IMR-90 (cell line): ENCODE data around the gene MPPED2. TPM values are rescaled to one million over a fixed set of nuclear protein-coding genes. Genes with fewer than 3 reads are reported as not detected.

ENCODE experiments used
- ATAC-seq: fragments of 200-7000 bp; cut with Tn5 transposase; 2 replicates; pipeline ENCODE4 v1.9.1; 2020; ENCODE audit warnings: low read depth, mild to moderate bottlenecking, moderate library complexity
- BruUV-seq: library from RNA; stranded (reverse); fragments of 400-500 nt; replicated peaks from 2 replicates; lab custom pipeline; 2021; lab: Mats Ljungman, UMichigan
- CTCF ChIA-PET: fragments of 300-600 bp; formaldehyde crosslinking; extraction: SDS; loops from one replicate; lab custom pipeline; 2021; ENCODE audit warnings: antibody characterized with exemption; lab: Yijun Ruan, JAX
- POLR2A ChIA-PET: fragments of 300-600 bp; sonication (Branson Sonifier 250); formaldehyde crosslinking; loops from one replicate; lab custom pipeline; 2022; ENCODE audit warnings: antibody characterized with exemption; ENCODE audit not compliant: unreplicated experiment; lab: Charles Lee
- DNase-seq: peaks from one replicate; pipeline ENCODE4 v3.0.0; 2013
- H2AFZ ChIP-seq: replicated peaks from 2 replicates; pipeline ENCODE3; 2013; ENCODE audit warnings: low read length, mild to moderate bottlenecking; ENCODE audit not compliant: poor library complexity
- H2AK5ac ChIP-seq: 2 replicates; pipeline ENCODE4 v1.6.1; 2013; ENCODE audit warnings: low read depth, low read length, inconsistent platforms
- H2AK9ac ChIP-seq: replicated peaks from 2 replicates; pipeline ENCODE3; 2013; ENCODE audit warnings: mild to moderate bottlenecking, low read depth, low read length, moderate library complexity; ENCODE audit not compliant: poor library complexity
- H2BK120ac ChIP-seq: 2 replicates; pipeline ENCODE4 v1.6.1; 2013; ENCODE audit warnings: low read depth, low read length, inconsistent platforms
- H2BK15ac ChIP-seq: 3 replicates; pipeline ENCODE4 v1.6.1; 2013; ENCODE audit warnings: low read depth, low read length, inconsistent platforms
- H2BK20ac ChIP-seq: 2 replicates; pipeline ENCODE4 v1.6.1; 2013; ENCODE audit warnings: low read depth, mild to moderate bottlenecking, inconsistent platforms, low read length, moderate library complexity
- H2BK5ac ChIP-seq: 2 replicates; pipeline ENCODE4 v1.6.1; 2013; ENCODE audit warnings: mild to moderate bottlenecking, low read depth, low read length, inconsistent platforms; ENCODE audit not compliant: poor library complexity, severe bottlenecking
- H3K14ac ChIP-seq: replicated peaks from 2 replicates; pipeline ENCODE4 v1.6.1; 2013; ENCODE audit warnings: low read depth, low read length, inconsistent platforms
- H3K18ac ChIP-seq: 2 replicates; pipeline ENCODE4 v1.6.1; 2013; ENCODE audit warnings: low read depth, low read length, control low read depth
- H3K23ac ChIP-seq: 2 replicates; pipeline ENCODE4 v1.6.1; 2013; ENCODE audit warnings: low read depth, low read length, inconsistent platforms
- H3K27ac ChIP-seq: 2 replicates; pipeline ENCODE4 v1.5.1; 2013; ENCODE audit warnings: mild to moderate bottlenecking, control low read depth, low read length; ENCODE audit not compliant: insufficient read depth
- H3K27me3 ChIP-seq: 2 replicates; pipeline ENCODE4 v1.6.1; 2013; ENCODE audit warnings: low read length; ENCODE audit not compliant: control insufficient read depth, insufficient read depth
- H3K36me3 ChIP-seq: 2 replicates; pipeline ENCODE4 v1.6.1; 2013; ENCODE audit warnings: low read length, mixed read lengths; ENCODE audit not compliant: control insufficient read depth, insufficient read depth
- H3K4ac ChIP-seq: 2 replicates; pipeline ENCODE4 v1.6.1; 2013; ENCODE audit warnings: low read depth, low read length, inconsistent platforms
- H3K4me1 ChIP-seq: 2 replicates; pipeline ENCODE4 v1.6.1; 2013; ENCODE audit warnings: low read length, mixed read lengths; ENCODE audit not compliant: control insufficient read depth, insufficient read depth
- H3K4me2 ChIP-seq: 2 replicates; pipeline ENCODE4 v1.6.1; 2013; ENCODE audit warnings: low read depth, mild to moderate bottlenecking, control low read depth, low read length, moderate library complexity
- H3K4me3 ChIP-seq: 2 replicates; pipeline ENCODE4 v1.5.1; 2013; ENCODE audit warnings: low read depth, mild to moderate bottlenecking, control low read depth, low read length, moderate library complexity; ENCODE audit not compliant: insufficient read depth
- H3K56ac ChIP-seq: 2 replicates; pipeline ENCODE4 v1.6.1; 2013; ENCODE audit warnings: low read length, inconsistent platforms; ENCODE audit not compliant: insufficient read depth; ENCODE audit errors: extremely low read depth
- H3K79me1 ChIP-seq, 2 experiments: 2 replicates each; pipeline ENCODE4 v1.6.1; 2013; ENCODE audit warnings: low read length in 2 of 2, inconsistent platforms in 1 of 2, low read depth in 1 of 2
- H3K9ac ChIP-seq: 2 replicates; pipeline ENCODE4 v1.6.1; 2013; ENCODE audit warnings: low read depth, low read length, control low read depth
- H3K9me1 ChIP-seq: 2 replicates; pipeline ENCODE4 v1.6.1; 2013; ENCODE audit warnings: low read length, inconsistent platforms; ENCODE audit not compliant: insufficient read depth
- H3K9me3 ChIP-seq: 2 replicates; pipeline ENCODE4 v1.6.1; 2013; ENCODE audit warnings: low read length; ENCODE audit not compliant: control insufficient read depth, insufficient read depth
- H4K20me1 ChIP-seq: 2 replicates; pipeline ENCODE4 v1.6.1; 2013; ENCODE audit warnings: low read length, inconsistent platforms; ENCODE audit not compliant: insufficient read depth
- H4K5ac ChIP-seq: 2 replicates; pipeline ENCODE4 v1.6.1; 2013; ENCODE audit warnings: mild to moderate bottlenecking, low read depth, low read length, control low read depth
- H4K8ac ChIP-seq, 2 experiments: 2 replicates each; pipeline ENCODE4 v1.6.1; 2013; ENCODE audit warnings: low read depth in 2 of 2, low read length in 2 of 2, control low read depth in 1 of 2, inconsistent platforms in 1 of 2
- H4K91ac ChIP-seq: 2 replicates; pipeline ENCODE4 v1.6.1; 2013; ENCODE audit warnings: low read depth, low read length, inconsistent platforms; ENCODE audit not compliant: insufficient read depth
- BHLHE40 ChIP-seq: fragments of 150-350 bp; IDR thresholded peaks from 2 replicates; pipeline ENCODE4 v1.6.1; 2016; ENCODE audit warnings: mild to moderate bottlenecking, low read depth, low read length
- CEBPB ChIP-seq: IDR thresholded peaks from 2 replicates; pipeline ENCODE4 v1.6.1; 2012; ENCODE audit warnings: low read depth, low read length, improper control_type of control experiment
- CHD1 ChIP-seq: IDR thresholded peaks from 2 replicates; pipeline ENCODE4 v1.6.1; 2012; ENCODE audit warnings: low read depth, low read length, improper control_type of control experiment
- CTCF ChIP-seq: conservative IDR thresholded peaks from 2 replicates; pipeline ENCODE4 v1.5.1; 2012; ENCODE audit warnings: mild to moderate bottlenecking, low read depth, low read length, improper control_type of control experiment
- ELK1 ChIP-seq: fragments of 150-350 bp; IDR thresholded peaks from 2 replicates; pipeline ENCODE4 v1.6.1; 2016; ENCODE audit warnings: low read depth, mild to moderate bottlenecking, low read length, moderate library complexity, borderline replicate concordance
- FOS ChIP-seq: fragments of 150-350 bp; IDR thresholded peaks from 2 replicates; pipeline ENCODE4 v1.6.1; 2016; ENCODE audit warnings: low read depth, low read length
- MAFK ChIP-seq: IDR thresholded peaks from 2 replicates; pipeline ENCODE4 v1.6.1; 2012; ENCODE audit warnings: low read depth, low read length, improper control_type of control experiment
- MAZ ChIP-seq: IDR thresholded peaks from 2 replicates; pipeline ENCODE4 v1.6.1; 2012; ENCODE audit warnings: low read depth, mild to moderate bottlenecking, low read length, improper control_type of control experiment, moderate library complexity, borderline replicate concordance
- NFE2L2 ChIP-seq: fragments of 150-350 bp; IDR thresholded peaks from 2 replicates; pipeline ENCODE4 v1.6.1; 2016; ENCODE audit warnings: low read depth, mild to moderate bottlenecking, low read length
- POLR2A ChIP-seq: IDR thresholded peaks from 2 replicates; pipeline ENCODE4 v1.6.1; 2012; ENCODE audit warnings: mild to moderate bottlenecking, low read depth, low read length
- RAD21 ChIP-seq: IDR thresholded peaks from 2 replicates; pipeline ENCODE4 v1.6.1; 2012; ENCODE audit warnings: low read length, improper control_type of control experiment
- RCOR1 ChIP-seq: IDR thresholded peaks from 2 replicates; pipeline ENCODE4 v1.6.1; 2012; ENCODE audit warnings: mild to moderate bottlenecking, low read length, improper control_type of control experiment; ENCODE audit not compliant: insufficient replicate concordance
- RFX5 ChIP-seq: IDR thresholded peaks from 2 replicates; pipeline ENCODE4 v1.8.0; 2012; ENCODE audit warnings: low read depth, mild to moderate bottlenecking, low read length, moderate library complexity
- USF2 ChIP-seq: fragments of 150-350 bp; IDR thresholded peaks from 2 replicates; pipeline ENCODE4 v1.6.1; 2017; ENCODE audit warnings: mild to moderate bottlenecking, antibody characterized with exemption, low read length, low read depth
- dilution Hi-C: fragments of 300-500 bp; cut with HindIII; formaldehyde crosslinking; loops from one replicate; pipeline ENCODE4 v1.14.3; 2018; ENCODE audit warnings: low sequenced_read_pairs; ENCODE audit not compliant: unreplicated experiment
- in situ Hi-C: fragments of 300-500 bp; cut with MboI; formaldehyde crosslinking; loops from 3 replicates; pipeline ENCODE4 v1.14.3; 2019; ENCODE audit warnings: low sequenced_read_pairs, inconsistent platforms, mixed read lengths
- intact Hi-C: fragments of 100-400 bp; cut with micrococcal nuclease; formaldehyde crosslinking; loops from 2 replicates; pipeline ENCODE4 v1.10.0; 2022
- polyA plus RNA-seq, 3 experiments: library from polyadenylated mRNA; depleted of rRNA; stranded (reverse); fragments of >200 nt; gene quantifications; 2 replicates each; pipeline ENCODE4 v1.2.3, GENCODE V29; 2012; ENCODE audit warnings: low replicate concordance in 1 of 3
- total RNA-seq: library from RNA; depleted of rRNA; stranded (reverse); fragments of >200 nt; gene quantifications from 2 replicates; pipeline ENCODE4 v1.2.3, GENCODE V29; 2012

MPPED2 gene
- total and polyA plus RNA-seq, 2 of the 4 experiments (the other 2 are of a cell fraction), result 0.10 TPM; not detected in 1

- Histone ChIP-seq H3K56ac (no peak overlapping the region), H3K9me1 (no peaks in the 10 kb centered on the region), H3K23ac (no peak overlapping the region), H3K9ac (no peak overlapping the region), H3K27me3 (no peaks in the 10 kb centered on the region), H3K18ac (no peak overlapping the region), H3K4me1 (no peaks in the 10 kb centered on the region), H4K20me1 (no peaks in the 10 kb centered on the region), H4K8ac (no peak overlapping the region), H2BK5ac (no peak overlapping the region), H2AK9ac (no peak overlapping the region), H3K4me3 (no peak overlapping the region), H2BK120ac (no peak overlapping the region), H2BK20ac (no peak overlapping the region), H4K5ac (no peak overlapping the region), H3K36me3 (no peaks in the 10 kb centered on the region), H3K79me1 (no peaks in the 10 kb centered on the region), H2AFZ (no peak overlapping the region), H3K14ac (no peak overlapping the region), H4K91ac (no peak overlapping the region), H3K27ac (no peak overlapping the region), H3K4ac (no peak overlapping the region), H3K4me2 (no peak overlapping the region), H3K9me3 (no peaks in the 10 kb centered on the region), H2BK15ac (no peak overlapping the region), H2AK5ac (no peak overlapping the region)
- ATAC-seq, result no peak
- intact Hi-C loops (no loop called here), in situ Hi-C loops (no loop called here), dilution Hi-C loops (no loop called here)
- no TSS peak for BruUV-seq
- TF ChIP-seq RFX5 (no peak), USF2 (no peak), POLR2A (no peak), MAZ (no peak), RAD21 (no peak), FOS (no peak), CHD1 (no peak), MAFK (no peak), RCOR1 (no peak), NFE2L2 (no peak), BHLHE40 (no peak), CEBPB (no peak), ELK1 (no peak), CTCF (no peak)
- CTCF ChIA-PET, result no interaction called here
- POLR2A ChIA-PET, result no interaction called here
- no peak for DNase-seq
Measured at GRCh38 chr11:30538251-30538650, 47.9 kb downstream of the MPPED2 start.
